Fibroblast of villous mesenchyme (primary cell): ENCODE data around the gene ABCA2. TPM values are rescaled to one million over a fixed set of nuclear protein-coding genes. Genes with fewer than 3 reads are reported as not detected.

Source experiments
- DNase-seq: peaks from one replicate; pipeline ENCODE4 v3.0.0-alpha.2; 2010; ENCODE audit warnings: low read depth
- H3K4me3 ChIP-seq: 2 replicates; pipeline ENCODE4 v1.5.1; 2011; ENCODE audit warnings: low read depth, mild to moderate bottlenecking, low read length
- total RNA-seq: library from RNA; depleted of rRNA; stranded (reverse); fragments of >200 nt; gene quantifications from 2 replicates; pipeline ENCODE4 v1.2.3, GENCODE V29; 2012
- TF ChIP-seq, protein P1 (sequence below): IDR thresholded peaks from 2 replicates; pipeline ENCODE4 v1.5.1; 2012; ENCODE audit warnings: low read depth, mild to moderate bottlenecking, low read length; ENCODE audit not compliant: insufficient read depth

Gene ABCA2
- total RNA-seq, 1 donor, result 14.7 TPM

DNA sequence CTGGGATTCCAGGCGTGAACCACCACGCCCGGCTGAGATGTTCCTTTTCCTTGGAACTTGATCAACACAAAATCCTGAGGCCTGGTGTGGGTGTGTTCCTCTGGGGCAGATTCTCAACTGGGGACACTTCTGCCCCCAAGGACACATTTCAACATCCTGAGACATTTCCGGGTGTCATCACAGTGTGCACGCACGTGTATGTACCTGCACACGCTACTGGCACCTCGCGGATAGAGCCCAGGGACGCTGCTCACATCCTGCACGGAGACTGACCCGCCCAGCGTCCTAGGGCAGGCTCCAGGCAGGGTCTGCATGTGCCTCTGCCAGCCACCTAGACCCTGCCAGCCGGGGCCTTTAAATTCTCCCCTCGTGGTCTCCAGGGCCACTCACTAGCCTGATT lies 34.3 kb upstream of the ABCA2 start:
- no peak for DNase-seq
- TF ChIP-seq, protein P1, sequence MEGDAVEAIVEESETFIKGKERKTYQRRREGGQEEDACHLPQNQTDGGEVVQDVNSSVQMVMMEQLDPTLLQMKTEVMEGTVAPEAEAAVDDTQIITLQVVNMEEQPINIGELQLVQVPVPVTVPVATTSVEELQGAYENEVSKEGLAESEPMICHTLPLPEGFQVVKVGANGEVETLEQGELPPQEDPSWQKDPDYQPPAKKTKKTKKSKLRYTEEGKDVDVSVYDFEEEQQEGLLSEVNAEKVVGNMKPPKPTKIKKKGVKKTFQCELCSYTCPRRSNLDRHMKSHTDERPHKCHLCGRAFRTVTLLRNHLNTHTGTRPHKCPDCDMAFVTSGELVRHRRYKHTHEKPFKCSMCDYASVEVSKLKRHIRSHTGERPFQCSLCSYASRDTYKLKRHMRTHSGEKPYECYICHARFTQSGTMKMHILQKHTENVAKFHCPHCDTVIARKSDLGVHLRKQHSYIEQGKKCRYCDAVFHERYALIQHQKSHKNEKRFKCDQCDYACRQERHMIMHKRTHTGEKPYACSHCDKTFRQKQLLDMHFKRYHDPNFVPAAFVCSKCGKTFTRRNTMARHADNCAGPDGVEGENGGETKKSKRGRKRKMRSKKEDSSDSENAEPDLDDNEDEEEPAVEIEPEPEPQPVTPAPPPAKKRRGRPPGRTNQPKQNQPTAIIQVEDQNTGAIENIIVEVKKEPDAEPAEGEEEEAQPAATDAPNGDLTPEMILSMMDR, result no peak

DNA sequence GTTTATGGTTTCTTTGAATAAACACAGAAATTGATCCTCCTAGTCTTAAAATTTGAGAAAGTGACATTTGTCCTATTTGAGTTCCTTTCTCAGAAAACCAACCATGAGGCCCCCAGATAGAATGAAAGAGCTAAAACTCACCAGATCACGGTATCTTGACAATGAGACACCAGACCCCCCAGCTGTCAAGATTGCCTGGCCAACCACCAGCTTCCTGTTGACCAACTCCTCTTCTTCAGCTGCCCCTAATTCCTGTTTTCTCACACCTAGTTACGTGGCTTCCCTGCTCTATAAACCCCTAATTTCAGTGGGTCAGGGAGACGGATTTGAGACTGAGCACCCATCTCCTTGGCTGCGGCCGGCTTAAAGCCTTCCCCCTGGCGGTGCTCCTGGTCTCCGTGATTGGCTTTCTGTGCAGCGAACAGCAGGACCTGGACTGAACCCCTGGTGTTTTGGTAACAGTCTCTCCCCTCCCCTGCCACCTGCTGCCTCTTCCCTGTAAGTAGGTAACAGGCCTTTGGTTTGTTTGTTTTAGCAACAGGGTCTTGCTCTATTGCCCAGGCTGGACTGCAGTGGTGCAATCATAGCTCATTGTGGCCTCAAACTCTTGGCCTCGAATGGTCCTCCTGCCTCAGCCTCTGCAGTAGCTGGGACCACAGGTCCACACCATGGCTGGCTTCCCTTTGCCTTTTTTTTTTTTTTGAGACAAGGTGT lies 30.6 kb upstream of the ABCA2 start:
- DNase-seq, result no peak
- no peak overlapping the region for H3K4me3 ChIP-seq
- TF ChIP-seq, protein P1, result no peak

More for the DNA sequence above, 34.3 kb upstream of the ABCA2 start:
- H3K4me3 ChIP-seq, result no peak overlapping the region

DNA sequence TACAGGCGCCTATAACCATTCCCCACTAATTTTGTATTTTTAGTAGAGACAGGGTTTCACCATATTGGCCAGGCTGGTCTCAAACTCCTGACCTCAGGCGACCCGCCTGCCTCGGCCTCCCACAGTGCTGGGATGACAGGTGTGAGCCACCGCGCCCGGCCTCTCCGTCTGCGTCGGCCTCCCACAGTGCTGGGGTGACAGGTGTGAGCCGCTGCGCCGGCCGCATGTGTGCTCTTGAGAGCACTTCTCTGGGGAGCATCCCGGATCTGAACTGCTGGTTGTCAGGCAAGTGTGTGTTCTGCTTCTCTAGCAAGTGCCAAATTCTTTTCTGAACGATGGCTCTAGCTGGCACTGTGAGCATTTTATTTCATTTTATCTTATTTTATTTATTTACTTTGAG lies 29.5 kb upstream of the ABCA2 start:
- TF ChIP-seq, protein P1, result no peak
- H3K4me3 ChIP-seq, result no peak overlapping the region
- no peak for DNase-seq

DNA sequence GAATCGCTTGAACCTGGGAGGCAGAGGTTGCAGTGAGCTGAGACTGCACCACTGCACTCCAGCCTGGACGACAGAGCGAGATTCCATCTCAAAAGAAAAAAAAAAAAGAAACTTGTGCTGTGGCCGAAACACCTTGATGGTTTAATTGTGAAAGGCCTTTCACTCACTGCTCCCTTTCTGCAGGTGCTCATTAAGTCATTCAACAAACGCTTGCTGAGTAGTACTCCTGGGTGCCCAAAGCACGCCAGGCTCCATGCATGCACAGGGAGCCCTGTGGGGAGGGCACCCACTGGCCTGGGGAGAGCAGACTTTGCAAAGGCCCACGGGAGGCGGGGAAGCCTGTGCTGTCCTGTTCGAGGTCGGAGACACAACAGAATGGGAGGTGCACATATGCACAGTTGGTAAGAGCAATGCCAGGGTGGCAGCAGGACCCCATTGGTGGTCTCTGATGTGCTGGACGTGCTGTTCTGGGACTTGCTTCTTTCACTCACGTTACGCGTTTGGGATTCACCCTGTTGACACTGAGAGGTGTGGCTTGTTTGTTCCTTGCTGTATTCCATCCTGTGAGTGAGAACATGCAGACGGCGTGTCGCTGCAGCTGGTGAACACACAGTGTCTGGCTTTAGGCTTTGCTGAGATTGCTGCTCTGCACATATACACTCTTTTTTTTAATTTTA lies 28.8 kb upstream of the ABCA2 start:
- H3K4me3 ChIP-seq, result no peak overlapping the region
- TF ChIP-seq, protein P1, result no peak
- DNase-seq, result no peak

DNA sequence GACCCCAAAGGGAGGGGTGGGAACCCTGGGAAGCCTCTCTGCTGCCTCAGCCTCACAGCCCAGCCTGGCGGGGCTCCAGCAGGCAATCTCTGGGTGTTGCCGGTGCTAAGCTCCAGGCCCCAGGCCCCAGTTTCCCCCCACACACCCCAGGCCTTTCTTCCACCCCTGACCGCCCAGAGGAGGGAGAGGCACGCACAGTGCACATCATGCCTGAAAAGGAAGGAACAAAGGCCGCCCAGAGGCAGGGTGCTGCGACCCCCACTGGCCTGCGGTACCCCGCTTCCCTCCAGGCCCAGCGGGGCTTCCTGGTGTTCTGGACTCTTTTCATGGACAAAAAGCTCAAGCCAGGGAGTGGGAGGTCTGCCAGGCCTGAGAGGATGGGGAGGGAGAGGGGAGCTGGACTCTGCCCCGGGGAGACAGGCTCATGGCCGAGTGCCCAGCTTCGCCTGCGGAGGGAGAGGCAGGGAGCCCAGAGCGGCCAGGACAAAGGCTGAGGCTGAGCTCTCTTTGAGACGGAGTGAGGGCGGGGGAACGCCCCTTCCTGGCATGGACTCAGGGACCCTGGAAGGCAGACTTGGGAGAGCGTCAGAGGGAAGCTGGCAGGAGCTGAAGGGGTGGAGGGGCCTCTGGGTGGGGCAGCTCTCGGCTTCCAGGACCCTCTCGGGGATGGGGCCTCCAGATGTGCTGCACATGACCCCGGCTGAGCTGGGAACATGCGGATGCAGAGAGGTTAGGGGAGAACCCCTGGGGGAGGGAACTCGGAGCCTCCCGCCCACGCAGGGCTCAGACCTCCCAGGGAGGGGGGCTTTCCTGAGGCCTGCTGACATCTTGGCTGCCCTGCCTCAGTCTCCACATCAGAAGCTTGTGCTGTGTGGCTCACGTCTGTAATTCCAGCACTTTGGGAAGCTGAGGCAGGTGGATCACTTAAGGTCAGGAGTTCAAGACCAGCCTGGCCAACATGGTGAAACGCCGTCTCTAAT lies 27.6 kb upstream of the ABCA2 start:
- no peak overlapping the region for H3K4me3 ChIP-seq
- DNase-seq, result peak; percentile 53
- TF ChIP-seq, protein P1, result no peak

DNA sequence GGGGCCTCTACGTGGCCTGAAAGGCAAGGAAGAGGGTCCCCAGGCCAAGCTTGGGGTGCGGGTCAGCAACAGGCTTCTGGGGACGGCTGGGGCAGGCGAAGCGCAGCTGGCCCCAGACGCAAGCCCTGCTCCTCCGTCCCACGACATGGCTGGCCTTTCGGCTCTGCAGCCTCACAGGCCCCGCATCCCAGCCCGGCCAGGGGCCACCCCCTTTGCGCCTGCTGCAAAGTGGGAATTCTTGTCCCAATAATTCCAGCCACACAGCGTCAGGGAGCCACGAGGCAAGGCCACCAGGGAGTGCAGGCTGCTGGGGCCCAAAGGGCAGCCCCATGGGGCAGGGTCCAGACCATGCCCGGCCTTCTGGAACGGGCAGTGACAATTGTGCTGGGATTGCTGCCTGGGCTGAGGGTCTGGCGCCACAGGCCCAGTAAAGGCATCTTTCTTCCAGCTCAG lies 26.9 kb upstream of the ABCA2 start:
- TF ChIP-seq, protein P1, result no peak
- no peak overlapping the region for H3K4me3 ChIP-seq
- DNase-seq, result no peak
